GM18499 (cell line): ENCODE measurements around the gene PTGER2.

ENCODE experiments used
- ATAC-seq: cut with Tn5 transposase; IDR thresholded peaks from one replicate; pipeline ENCODE4 v1.9.1; 2021; ENCODE audit warnings: moderate number of reproducible peaks; ENCODE audit not compliant: insufficient read depth, unreplicated experiment

PTGER2 gene, protein sequence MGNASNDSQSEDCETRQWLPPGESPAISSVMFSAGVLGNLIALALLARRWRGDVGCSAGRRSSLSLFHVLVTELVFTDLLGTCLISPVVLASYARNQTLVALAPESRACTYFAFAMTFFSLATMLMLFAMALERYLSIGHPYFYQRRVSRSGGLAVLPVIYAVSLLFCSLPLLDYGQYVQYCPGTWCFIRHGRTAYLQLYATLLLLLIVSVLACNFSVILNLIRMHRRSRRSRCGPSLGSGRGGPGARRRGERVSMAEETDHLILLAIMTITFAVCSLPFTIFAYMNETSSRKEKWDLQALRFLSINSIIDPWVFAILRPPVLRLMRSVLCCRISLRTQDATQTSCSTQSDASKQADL

DNA sequence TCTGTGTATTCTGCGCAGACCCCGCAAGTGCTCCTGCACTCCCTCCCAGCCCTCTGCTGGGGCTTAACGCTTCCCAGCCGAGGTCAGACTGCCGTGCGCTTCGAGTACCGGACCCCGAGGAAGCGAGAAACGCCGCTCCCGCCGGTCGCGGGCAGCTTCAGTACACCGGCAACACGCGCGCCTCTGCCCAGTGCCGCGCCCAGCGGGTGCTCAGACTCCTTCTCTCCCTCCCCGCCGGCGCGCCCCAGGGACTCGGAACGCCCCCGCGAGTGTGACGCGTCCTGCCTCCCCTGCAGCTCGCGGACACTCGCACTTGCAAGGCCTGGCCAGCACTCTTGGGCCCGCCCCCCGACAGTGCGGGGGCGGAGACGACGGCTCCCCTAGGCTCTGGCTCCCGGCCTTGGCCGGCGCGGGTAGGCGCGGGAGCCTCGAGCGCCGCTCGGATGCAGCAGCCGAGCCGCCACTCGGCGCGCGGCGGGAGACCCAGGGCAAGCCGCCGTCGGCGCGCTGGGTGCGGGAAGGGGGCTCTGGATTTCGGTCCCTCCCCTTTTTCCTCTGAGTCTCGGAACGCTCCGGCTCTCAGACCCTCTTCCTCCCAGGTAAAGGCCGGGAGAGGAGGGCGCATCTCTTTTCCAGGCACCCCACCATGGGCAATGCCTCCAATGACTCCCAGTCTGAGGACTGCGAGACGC is at the start of gene PTGER2:
Gene PTGER2 (plus strand): TSS at position 410 of the 692 bp plus-strand sequence. CDS start 237 bp downstream, at position 647.
- ATAC-seq = no peak

DNA sequence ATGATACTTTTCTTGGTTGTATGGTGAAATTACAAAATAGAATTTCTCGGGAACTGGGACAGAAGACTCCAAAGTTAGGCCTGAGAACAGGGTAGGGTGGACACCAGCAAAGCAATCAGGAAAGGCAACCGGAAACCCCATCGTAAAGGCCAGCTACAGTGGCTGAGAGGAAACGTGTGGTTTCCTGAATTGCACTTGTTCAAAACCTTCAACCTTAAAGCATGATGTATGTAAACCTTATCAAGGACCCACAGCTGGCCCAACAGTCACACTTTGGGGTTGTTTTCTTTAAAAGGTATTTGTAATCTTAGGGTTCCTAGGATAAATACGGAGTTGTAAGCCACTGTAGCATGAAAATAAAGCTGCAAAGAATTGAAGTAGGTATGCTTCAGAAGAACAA is 48.9 kb upstream of the PTGER2 start:
- no peak for ATAC-seq

DNA sequence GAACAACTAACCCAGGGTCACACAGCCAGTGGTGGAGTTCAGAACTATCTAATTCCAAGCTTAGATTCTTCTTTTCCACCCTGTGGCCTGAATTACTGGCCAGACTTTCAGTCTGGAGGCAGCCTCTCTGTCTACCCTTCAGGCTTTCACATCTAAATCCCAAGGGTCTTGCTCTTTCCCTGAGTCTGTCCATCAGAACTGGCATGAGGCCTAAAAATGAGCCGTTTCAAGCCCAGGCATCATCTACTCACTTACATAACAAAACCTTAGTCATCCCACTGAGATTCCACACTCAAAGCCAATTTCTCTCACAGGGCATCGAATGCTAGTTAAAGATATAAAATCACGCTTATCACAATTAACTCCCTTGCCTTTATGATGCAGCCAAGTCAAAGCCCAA is 47.9 kb upstream of the PTGER2 start:
- ATAC-seq = no peak

DNA sequence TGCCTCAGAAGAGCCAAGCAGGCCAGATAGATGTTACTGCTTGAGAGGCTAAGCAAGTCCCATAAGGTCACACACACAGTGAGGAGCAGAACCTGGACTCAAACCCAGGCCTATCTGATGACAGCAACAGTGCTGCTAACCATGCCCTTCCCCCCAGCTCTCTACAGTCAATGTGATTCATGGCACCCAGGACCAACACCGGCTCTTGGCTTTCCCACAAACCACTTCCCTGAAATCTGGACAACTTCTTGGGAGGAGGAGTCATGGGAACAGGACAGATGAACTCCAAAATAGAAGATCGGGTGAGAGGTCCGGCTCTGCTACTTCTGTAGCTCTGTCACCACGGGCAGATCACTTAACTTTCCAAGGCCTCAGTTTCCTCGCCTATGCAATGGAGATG is 47.3 kb upstream of the PTGER2 start:
- no peak for ATAC-seq

DNA sequence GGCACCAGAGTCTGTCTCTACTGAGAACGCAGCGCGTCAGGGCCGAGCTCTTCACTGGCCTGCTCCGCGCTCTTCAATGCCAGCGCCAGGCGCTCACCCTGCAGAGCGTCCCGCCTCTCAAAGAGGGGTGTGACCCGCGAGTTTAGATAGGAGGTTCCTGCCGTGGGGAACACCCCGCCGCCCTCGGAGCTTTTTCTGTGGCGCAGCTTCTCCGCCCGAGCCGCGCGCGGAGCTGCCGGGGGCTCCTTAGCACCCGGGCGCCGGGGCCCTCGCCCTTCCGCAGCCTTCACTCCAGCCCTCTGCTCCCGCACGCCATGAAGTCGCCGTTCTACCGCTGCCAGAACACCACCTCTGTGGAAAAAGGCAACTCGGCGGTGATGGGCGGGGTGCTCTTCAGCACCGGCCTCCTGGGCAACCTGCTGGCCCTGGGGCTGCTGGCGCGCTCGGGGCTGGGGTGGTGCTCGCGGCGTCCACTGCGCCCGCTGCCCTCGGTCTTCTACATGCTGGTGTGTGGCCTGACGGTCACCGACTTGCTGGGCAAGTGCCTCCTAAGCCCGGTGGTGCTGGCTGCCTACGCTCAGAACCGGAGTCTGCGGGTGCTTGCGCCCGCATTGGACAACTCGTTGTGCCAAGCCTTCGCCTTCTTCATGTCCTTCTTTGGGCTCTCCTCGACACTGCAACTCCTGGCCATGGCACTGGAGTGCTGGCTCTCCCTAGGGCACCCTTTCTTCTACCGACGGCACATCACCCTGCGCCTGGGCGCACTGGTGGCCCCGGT is 46.4 kb upstream of the PTGER2 start, which contains the start of gene PTGDR:
Gene PTGDR (plus strand): TSS at position 198 of the 778 bp plus-strand sequence. CDS start 117 bp downstream, at position 315.
- no peak for ATAC-seq

DNA sequence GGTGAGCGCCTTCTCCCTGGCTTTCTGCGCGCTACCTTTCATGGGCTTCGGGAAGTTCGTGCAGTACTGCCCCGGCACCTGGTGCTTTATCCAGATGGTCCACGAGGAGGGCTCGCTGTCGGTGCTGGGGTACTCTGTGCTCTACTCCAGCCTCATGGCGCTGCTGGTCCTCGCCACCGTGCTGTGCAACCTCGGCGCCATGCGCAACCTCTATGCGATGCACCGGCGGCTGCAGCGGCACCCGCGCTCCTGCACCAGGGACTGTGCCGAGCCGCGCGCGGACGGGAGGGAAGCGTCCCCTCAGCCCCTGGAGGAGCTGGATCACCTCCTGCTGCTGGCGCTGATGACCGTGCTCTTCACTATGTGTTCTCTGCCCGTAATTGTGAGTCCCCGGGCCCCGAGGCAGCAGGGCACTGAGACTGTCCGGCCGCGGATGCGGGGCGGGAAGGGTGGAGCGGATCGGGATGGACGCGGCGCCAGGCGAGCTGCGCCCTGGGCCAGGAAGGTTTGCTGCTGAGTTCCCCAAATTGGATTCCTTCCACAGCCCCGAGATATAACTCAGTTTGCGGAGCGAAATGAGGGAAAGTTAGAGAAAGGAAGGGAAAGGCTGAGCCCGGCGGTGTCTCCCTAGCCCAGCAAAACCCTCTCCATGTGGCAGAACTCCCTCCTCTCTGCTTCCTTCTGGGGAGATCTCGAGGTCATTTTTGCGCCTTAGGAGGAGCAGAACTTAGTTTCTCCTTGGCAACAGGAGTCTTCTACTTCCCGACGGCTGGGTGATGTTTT is 45.6 kb upstream of the PTGER2 start:
- no peak for ATAC-seq

DNA sequence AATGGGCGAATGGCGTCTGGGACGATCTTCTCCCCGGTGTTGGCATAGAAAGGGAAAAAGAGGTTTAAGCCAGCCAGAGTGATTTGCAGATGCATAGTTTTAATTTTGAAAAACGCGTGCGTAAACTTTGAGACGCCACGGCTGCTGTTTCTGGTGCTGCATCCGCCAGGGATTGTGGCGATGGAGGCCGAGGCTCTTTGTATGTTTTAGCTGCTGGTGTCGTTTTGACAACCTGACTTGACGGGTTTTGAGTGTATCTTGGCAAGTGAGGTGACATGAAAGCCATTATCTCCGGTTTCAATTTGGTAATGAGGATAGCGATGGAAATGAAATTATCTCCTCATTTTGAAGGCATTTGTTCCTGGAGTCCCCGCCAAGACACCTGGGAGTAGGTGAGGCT is 45.0 kb upstream of the PTGER2 start:
- no peak for ATAC-seq

DNA sequence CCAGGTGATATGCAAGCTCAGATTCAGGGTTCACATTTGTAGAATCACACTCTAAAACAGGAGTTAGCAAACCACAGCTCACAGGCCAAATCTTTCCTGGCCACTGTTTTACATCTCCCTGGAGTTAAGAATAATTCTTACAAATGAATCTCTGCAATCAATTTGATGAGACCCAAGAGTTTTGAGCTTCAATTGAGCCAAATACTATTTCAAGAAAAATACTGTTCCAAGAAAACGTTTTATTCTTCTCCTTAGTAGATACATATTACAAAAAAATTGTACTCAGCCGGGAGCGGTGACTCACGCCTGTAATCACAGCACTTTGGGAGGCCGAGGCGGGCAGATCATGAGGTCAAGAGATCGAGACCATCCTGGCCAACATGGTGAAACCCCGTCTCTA is 44.1 kb upstream of the PTGER2 start:
- no peak for ATAC-seq

DNA sequence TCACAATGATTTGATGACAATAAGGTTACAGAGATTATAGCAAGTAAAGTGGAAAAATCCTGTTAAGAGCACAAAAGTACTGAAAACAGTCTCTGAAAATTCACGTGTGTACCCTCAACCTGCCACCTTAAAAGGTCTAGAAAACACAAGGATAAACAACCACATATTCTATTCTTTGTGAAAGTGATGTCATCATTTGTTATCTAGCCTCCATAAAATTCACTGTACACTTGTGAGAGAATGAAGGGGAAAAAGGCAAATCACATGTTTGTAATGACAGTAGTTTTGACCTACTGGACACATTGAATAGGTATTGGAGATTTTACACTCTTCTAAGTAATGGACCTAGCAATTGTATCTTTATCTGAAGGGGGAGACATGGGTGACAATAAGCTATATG is 42.6 kb upstream of the PTGER2 start:
- ATAC-seq = no peak

DNA sequence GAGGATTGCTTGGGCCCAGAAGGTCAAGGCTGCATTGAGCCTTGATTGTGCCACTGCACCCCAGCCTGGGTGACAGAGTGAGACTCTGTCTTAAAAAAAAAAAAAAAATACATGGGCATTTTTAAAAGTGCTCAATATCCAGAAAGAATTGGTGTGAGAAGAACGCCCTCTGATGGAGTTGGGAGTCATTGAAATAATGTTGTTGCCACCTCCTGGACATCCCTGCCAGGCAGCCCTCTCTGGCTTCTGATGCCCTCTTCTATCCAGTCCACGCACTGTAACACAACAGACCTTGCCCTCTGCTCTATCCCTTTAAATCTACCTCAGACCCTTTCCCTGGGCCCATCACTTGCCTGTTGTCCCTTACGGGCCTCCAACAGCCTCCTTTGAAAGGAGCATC is 41.7 kb upstream of the PTGER2 start:
- ATAC-seq = no peak

DNA sequence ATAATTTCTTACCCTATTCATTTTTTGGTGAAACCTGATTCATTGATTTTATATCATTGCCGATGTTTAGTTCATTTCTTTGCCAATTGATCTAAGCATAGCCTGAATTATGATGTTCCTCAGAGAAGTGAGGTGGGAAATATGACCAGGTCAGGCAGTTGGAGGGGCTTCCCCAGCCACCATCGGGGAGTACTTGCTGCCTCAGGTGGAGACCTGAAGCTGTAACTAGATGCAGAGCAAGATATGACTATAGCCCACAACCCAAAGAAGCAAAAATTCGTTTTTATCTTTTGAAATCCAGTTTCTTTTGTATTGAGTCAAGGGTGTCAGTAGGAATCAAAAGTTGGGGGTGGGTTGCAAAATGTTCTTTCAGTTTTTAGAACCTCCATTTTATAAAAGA is 38.7 kb upstream of the PTGER2 start:
- ATAC-seq = no peak

DNA sequence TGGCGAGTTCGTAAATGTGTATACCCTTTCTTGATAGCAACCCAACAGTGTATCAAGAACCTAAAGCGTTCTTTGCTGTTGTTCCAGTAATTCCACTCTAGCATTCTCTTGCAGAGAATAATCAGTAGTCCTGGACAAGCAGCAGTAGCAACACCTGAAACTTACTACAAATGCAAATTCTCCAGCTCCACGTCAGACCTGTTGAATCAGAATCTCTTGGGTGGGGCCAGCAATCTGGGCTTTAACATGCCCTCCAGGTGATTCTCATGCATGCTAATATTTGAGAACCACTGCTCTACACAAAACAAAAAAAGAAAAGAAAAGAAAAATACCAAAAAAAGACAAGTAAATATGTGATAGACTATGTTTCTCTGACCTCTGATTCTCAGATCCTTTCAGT is 36.6 kb upstream of the PTGER2 start:
- ATAC-seq = no peak

DNA sequence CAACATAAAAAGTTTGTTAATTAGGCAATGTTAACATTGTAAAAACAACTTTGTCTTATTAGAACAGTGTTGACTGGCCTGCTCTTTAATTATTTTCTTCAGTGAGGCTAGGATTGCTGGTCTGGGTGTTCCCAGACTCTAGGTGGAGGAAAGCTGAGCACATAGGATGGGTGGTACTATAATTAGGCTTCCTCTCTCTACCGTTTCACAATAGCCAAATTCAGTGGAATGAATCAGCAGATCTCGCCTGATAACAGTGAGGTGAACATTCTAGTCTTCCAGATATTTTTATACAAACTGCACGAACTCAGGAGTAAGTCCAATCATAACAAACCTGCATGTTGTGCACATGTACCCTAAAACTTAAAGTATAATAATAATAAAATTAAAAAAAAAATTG is 34.7 kb upstream of the PTGER2 start:
- no peak for ATAC-seq

DNA sequence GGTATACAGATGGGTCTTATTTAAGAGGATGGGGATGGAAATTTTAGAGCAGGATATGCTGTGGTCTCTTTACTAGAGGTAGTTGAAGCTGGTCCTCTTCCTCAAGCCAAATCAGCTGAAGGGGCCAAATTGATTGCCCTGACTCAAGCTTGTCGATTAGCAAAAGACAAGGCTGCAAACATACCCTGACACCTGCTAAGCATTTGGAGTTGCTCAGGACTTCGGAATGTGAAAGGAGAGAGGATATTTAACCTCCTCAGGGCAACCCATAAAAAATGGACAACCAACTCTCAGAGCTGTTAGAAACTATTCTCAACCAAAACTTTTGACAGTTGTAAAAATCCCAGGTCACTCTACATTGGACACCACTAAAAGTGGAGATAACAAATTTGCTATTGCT is 31.0 kb upstream of the PTGER2 start:
- ATAC-seq = no peak

DNA sequence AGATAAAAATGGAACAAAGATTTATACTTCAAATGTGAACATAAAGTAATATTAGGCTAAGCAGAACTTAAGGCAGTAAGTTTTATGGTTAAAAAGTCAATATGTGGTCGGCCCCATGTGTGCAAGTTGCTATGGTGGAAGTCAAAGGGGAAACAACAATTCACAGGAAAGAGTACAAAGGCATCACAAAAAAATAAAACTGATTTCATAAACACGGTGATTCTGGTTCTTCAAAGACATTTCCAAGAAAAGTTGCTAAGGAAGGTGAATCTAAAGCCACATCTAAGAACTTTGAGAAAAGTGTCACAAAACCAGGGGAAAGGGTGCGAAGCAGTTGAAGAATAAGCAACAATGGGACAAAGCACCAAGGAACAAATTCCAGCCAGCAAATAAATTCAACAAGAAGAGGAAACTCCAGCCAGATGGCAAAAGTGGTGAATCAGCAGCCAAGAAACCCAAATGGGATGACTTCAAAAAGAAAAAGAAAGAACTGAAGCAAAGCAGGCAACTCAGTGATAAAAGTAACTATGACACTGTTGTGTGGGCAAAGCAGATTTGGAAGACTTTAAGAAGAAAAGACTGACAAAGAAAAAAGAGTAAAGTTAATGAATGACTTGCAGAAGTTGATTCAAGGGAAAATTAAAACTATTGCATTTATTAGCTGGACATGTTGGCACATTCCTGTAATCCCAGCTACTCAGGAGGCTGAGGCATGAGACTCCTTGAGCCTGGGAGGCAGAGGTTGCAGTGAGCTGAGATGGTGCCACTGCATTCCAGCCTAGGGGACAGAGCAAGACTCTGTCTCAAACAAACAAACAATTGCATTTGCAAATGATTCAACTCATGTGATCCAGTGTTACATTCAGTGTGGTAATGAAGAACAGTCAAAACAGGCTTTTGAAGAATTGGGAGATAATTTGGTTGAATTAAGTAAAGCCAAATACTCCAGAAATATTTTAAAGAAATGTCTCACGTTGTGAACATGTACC is 27.2 kb upstream of the PTGER2 start:
- ATAC-seq = no peak

DNA sequence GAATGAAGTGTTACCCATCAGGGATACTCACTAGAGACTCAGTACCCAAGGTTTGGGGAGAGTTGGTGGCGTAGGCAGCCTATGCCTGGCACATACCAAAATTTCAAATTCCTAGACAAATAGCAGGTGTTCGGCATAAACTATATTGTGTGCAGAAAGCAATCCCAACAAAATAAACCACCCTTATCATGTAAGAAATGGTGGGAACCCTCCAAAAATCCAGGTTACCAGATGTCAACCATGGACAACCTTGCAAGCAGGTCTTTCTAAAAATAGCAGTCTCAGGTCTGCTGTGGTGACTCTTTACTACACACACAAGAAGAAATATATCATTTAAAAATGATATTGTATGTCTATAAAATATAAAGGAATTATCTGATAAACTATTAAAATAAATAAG is 17.7 kb upstream of the PTGER2 start:
- ATAC-seq = no peak

DNA sequence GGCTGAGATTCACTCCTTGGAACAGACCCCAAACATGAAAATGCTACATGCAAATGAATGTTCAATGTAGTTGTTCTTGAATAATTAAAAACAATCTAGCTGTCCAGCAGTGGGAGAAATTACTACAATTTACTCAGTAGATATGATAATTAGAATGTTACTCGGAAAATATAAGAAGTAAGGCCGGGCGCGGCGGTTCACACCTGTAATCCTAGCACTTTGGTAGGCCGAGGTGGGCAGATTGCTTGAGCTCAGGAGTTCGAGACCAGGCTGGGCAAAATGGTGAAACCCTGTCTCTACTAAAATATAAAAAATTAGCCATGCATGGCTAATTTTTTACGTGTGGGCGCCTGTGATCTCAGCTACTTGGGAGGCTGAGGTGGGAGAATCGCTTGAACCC is 15.3 kb upstream of the PTGER2 start:
- no peak for ATAC-seq

DNA sequence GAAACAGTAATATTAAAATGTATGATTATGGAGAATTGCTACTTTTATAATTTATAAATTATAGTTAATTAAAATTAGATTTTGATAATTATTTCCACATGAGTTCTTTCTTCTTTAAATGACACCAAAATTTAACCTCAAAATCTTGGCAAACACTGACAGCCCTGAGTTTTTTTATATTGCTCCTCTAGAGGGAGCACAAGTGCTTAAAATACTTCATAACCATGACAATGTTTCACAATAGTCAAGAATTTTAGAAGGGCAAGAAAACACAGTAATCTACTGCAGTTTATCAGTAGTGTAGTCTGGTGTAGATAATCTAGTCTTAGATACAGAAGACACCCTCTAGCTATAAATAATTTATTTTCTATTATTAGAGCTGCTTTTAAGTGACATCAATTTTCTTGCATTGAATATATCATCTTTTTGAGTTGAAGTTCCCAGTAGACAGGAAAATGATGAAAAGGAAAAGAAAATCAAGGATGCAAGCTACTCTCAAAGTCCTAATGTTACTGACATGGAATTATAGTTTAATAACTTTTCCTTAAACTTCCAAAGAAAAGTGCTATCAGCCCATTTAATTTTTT is 14.3 kb upstream of the PTGER2 start:
- ATAC-seq = no peak

DNA sequence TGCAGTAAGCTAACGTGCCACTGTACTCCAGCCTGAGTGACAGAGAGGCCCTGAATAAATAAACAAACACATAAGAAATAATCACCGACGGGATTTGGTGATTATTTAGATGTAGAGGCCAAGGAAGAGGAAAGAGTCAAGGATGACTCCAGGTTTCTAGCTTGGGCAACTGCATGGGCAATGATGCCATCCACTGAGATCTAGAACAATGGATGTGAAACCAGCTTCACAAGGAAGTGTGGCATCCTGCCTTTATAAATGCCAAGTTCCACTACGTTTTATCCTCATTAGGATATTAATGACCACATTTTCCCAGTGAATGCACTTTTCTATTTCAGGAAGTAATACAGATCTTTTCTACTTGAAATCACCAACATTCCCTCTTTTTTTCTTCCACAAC is 10.9 kb upstream of the PTGER2 start:
- no peak for ATAC-seq
